KBM-7 (cell line): Measurements from ENCODE around the gene ZP1.
A peak's percentile ranks its signal among the peaks of the same experiment; 100 is the strongest.
"Not testable (repeated sequence)": the region's sequence is repeated elsewhere in the genome, so short reads cannot be mapped to it uniquely, and the experiment has no call there.

Source experiments
- DNase-seq: peaks from one replicate; pipeline ENCODE4 v3.0.0-alpha.2; 2015
- in situ Hi-C: fragments of 300-500 bp; cut with MboI; formaldehyde crosslinking; loops from 2 replicates; pipeline ENCODE4 v1.14.3; 2020; ENCODE audit warnings: low sequenced_read_pairs, low pct_unique_long_range_greater_than_20kb, mixed read lengths

The ZP1 gene

GRCh38 chr11:60866911-60867870, at the start of gene ZP1:
Gene ZP1, plus strand, starts transcription at chr11:60867542. Its CDS starts 20 bp downstream, at chr11:60867562.
- no peak for DNase-seq
- in situ Hi-C loops = no loop called here

GRCh38 chr11:60818057-60818456, 49.3 kb upstream of the ZP1 start:
- in situ Hi-C loops = no loop called here
- no peak for DNase-seq

- DNase-seq = no peak
Observed at GRCh38 chr11:60821827-60822599, 45.3 kb upstream of the ZP1 start.

GRCh38 chr11:60823745-60824306, 43.5 kb upstream of the ZP1 start:
- in situ Hi-C loops, DNase-seq: not testable (repeated sequence)

More at GRCh38 chr11:60821827-60822599, 45.3 kb upstream of the ZP1 start:
- in situ Hi-C loops = no loop called here

- in situ Hi-C loops = no loop called here
- no peak for DNase-seq
Observed at GRCh38 chr11:60825118-60825517, 42.2 kb upstream of the ZP1 start.

- in situ Hi-C loops = no loop called here
- no peak for DNase-seq
Observed at GRCh38 chr11:60825790-60826189, 41.6 kb upstream of the ZP1 start.

- DNase-seq = no peak
- in situ Hi-C loops = no loop called here
Observed at GRCh38 chr11:60830478-60831142, 36.7 kb upstream of the ZP1 start.

GRCh38 chr11:60831143-60831500, 36.2 kb upstream of the ZP1 start:
- in situ Hi-C loops = no loop called here
- peak; percentile 76 for DNase-seq

- no peak for DNase-seq
- in situ Hi-C loops = no loop called here
Observed at GRCh38 chr11:60831501-60832079, 35.8 kb upstream of the ZP1 start.

GRCh38 chr11:60834742-60835533, 32.4 kb upstream of the ZP1 start:
- no peak for DNase-seq
- in situ Hi-C loops = no loop called here

GRCh38 chr11:60835534-60835846, 31.9 kb upstream of the ZP1 start:
- in situ Hi-C loops = no loop called here

GRCh38 chr11:60836866-60837515, 30.4 kb upstream of the ZP1 start:
- in situ Hi-C loops = no loop called here

More at GRCh38 chr11:60835534-60835846, 31.9 kb upstream of the ZP1 start:
- DNase-seq = no peak

GRCh38 chr11:60838132-60838531, 29.2 kb upstream of the ZP1 start:
- in situ Hi-C loops = no loop called here
- no peak for DNase-seq

More at GRCh38 chr11:60836866-60837515, 30.4 kb upstream of the ZP1 start:
- no peak for DNase-seq

- in situ Hi-C loops = no loop called here
- DNase-seq = no peak
Observed at GRCh38 chr11:60840470-60841430, 26.6 kb upstream of the ZP1 start.

GRCh38 chr11:60841797-60842667, 25.3 kb upstream of the ZP1 start, which contains the start of gene CCDC86:
Gene CCDC86, plus strand, starts transcription at chr11:60842113. Its CDS starts 12 bp downstream, at chr11:60842125.
- in situ Hi-C loops = no loop called here
- DNase-seq = peak; percentile 98
